Fibroblast of skin of back (primary cell): ENCODE results near the gene KIAA0232.
"Not testable (repeated sequence)": the region's sequence is repeated elsewhere in the genome, so short reads cannot be mapped to it uniquely, and the experiment has no call there.

Experiments
- DNase-seq: peaks from one replicate; pipeline ENCODE4 v3.0.0-alpha.2; 2013

KIAA0232 gene

GRCh38 chr4:6804082-6804752 lies 21.7 kb downstream of the KIAA0232 start:
- DNase-seq: no peak

- peak; percentile 11 for DNase-seq
Observed at GRCh38 chr4:6806924-6807626, 24.5 kb downstream of the KIAA0232 start.

- DNase-seq: no peak
Observed at GRCh38 chr4:6808259-6808658, 25.7 kb downstream of the KIAA0232 start.

GRCh38 chr4:6811165-6811564 lies 28.6 kb downstream of the KIAA0232 start:
- no peak for DNase-seq

GRCh38 chr4:6812766-6813165 lies 30.2 kb downstream of the KIAA0232 start:
- no peak for DNase-seq

- no peak for DNase-seq
Observed at GRCh38 chr4:6813725-6814124, 31.2 kb downstream of the KIAA0232 start.

GRCh38 chr4:6815029-6815836 lies 32.7 kb downstream of the KIAA0232 start:
- no peak for DNase-seq

GRCh38 chr4:6819295-6819694 lies 36.8 kb downstream of the KIAA0232 start:
- no peak for DNase-seq

GRCh38 chr4:6820695-6821094 lies 38.2 kb downstream of the KIAA0232 start:
- no peak for DNase-seq

- DNase-seq: peak; percentile 54
Observed at GRCh38 chr4:6824071-6824470, 41.5 kb downstream of the KIAA0232 start.

GRCh38 chr4:6824772-6825402 lies 42.4 kb downstream of the KIAA0232 start:
- DNase-seq: no peak

- no peak for DNase-seq
Observed at GRCh38 chr4:6825403-6825802, 42.9 kb downstream of the KIAA0232 start.

GRCh38 chr4:6826781-6827508 lies 44.4 kb downstream of the KIAA0232 start:
- DNase-seq: no peak

- DNase-seq: no peak
Observed at GRCh38 chr4:6829086-6829485, 46.6 kb downstream of the KIAA0232 start.

GRCh38 chr4:6834867-6835266 lies 52.3 kb downstream of the KIAA0232 start:
- peak; percentile 14 for DNase-seq

GRCh38 chr4:6835616-6836015 lies 53.1 kb downstream of the KIAA0232 start:
- not testable (repeated sequence) for DNase-seq

GRCh38 chr4:6837106-6837505 lies 54.6 kb downstream of the KIAA0232 start:
- DNase-seq: not testable (repeated sequence)

- DNase-seq: no peak
Observed at GRCh38 chr4:6839579-6839978, 57.1 kb downstream of the KIAA0232 start.

GRCh38 chr4:6840062-6840976 lies 57.8 kb downstream of the KIAA0232 start:
- DNase-seq: peak; percentile 55

- no peak for DNase-seq
Observed at GRCh38 chr4:6845027-6845426, 62.5 kb downstream of the KIAA0232 start.

- DNase-seq: no peak
Observed at GRCh38 chr4:6845574-6845973, 63.0 kb downstream of the KIAA0232 start.
